Suprapubic skin (tissue), 3 donors: Measurements from ENCODE around the gene SEMA4G.

Source experiments
- POLR2A ChIP-seq, 2 donors: fragments of 450-650 bp; IDR thresholded peaks; one replicate each; pipeline ENCODE4 v1.6.1; 2017; ENCODE audit warnings: antibody characterized with exemption in 2 of 2, mild to moderate bottlenecking in 2 of 2, moderate library complexity in 2 of 2
- TF ChIP-seq, protein P1 (sequence below), 2 donors: fragments of 200-600 bp in 1 of 2; fragments of 450-650 bp in 1 of 2; sonication (generic) in 1 of 2; IDR thresholded peaks; one replicate each; pipeline ENCODE4 v1.5.1; 2016 to 2019; ENCODE audit warnings: antibody characterized with exemption in 2 of 2, mild to moderate bottlenecking in 1 of 2, moderate library complexity in 1 of 2

DNA sequence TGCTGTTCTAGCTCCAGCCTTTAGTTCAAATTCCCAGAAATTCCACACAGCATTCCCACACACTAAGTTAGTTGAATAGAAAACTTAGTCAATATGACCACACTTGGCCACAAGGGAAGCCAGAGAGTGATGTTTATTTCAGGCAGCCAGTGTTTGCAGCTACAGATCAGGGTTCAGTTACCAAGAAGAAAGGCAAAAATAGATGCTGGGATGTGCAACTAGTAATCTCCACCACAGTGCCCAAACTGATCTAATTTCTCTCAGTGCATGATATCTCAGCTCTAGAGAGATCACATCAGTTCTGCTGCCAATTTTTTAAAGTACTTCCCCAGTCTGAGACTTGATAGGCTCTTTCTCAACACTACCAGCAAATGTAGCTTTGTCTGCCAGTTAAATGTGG lies 38.9 kb upstream of the SEMA4G start:
- TF ChIP-seq, protein P1, sequence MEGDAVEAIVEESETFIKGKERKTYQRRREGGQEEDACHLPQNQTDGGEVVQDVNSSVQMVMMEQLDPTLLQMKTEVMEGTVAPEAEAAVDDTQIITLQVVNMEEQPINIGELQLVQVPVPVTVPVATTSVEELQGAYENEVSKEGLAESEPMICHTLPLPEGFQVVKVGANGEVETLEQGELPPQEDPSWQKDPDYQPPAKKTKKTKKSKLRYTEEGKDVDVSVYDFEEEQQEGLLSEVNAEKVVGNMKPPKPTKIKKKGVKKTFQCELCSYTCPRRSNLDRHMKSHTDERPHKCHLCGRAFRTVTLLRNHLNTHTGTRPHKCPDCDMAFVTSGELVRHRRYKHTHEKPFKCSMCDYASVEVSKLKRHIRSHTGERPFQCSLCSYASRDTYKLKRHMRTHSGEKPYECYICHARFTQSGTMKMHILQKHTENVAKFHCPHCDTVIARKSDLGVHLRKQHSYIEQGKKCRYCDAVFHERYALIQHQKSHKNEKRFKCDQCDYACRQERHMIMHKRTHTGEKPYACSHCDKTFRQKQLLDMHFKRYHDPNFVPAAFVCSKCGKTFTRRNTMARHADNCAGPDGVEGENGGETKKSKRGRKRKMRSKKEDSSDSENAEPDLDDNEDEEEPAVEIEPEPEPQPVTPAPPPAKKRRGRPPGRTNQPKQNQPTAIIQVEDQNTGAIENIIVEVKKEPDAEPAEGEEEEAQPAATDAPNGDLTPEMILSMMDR (IDR thresholded peaks at IDR 0.05): no peak
- TF ChIP-seq POLR2A (IDR thresholded peaks at IDR 0.05): no peak
